Cardiac fibroblast (primary cell): ENCODE data around the gene ATF5.

Experiments used
- DNase-seq, 2 donors: peaks; one replicate each; pipeline versions ENCODE4 v3.0.0 to v3.0.0-alpha.2; 2010; ENCODE audit warnings: low read depth in 2 of 2
- H3K4me3 ChIP-seq, 2 donors: replicated peaks in 1 of 2; 1 replicate in 1 of 2; 2 replicates in 1 of 2; pipeline ENCODE4 v1.5.1; 2011; ENCODE audit warnings: low read depth in 2 of 2, low read length in 2 of 2, mild to moderate bottlenecking in 2 of 2, moderate library complexity in 1 of 2
- CTCF ChIP-seq: IDR thresholded peaks from one replicate; pipeline ENCODE4 v1.5.1; 2011; ENCODE audit warnings: low read depth, mild to moderate bottlenecking, low read length, inconsistent platforms

Gene ATF5

GRCh38 chr19:49908480-49909420 lies 20.3 kb upstream of the ATF5 start:
- no peak for DNase-seq
- TF ChIP-seq CTCF = no peak
- no peak overlapping the region for H3K4me3 ChIP-seq

- no peak overlapping the region for H3K4me3 ChIP-seq
- TF ChIP-seq CTCF = no peak
- no peak for DNase-seq
These were observed 18.8 kb upstream of the ATF5 start for GRCh38 chr19:49910179-49910578.

GRCh38 chr19:49911381-49912145 lies 17.4 kb upstream of the ATF5 start:
- no peak for TF ChIP-seq CTCF
- peak in 1 of 2 donors; percentile 20 for DNase-seq

GRCh38 chr19:49912965-49913685 lies 15.9 kb upstream of the ATF5 start:
- no peak for DNase-seq
- no peak for TF ChIP-seq CTCF
- no peak overlapping the region for H3K4me3 ChIP-seq

More at GRCh38 chr19:49911381-49912145, 17.4 kb upstream of the ATF5 start:
- no peak overlapping the region for H3K4me3 ChIP-seq

GRCh38 chr19:49913720-49914119 lies 15.3 kb upstream of the ATF5 start:
- no peak for TF ChIP-seq CTCF
- DNase-seq = no peak
- no peak overlapping the region for H3K4me3 ChIP-seq

- TF ChIP-seq CTCF = peak; percentile 29
- no peak for DNase-seq
- no peak overlapping the region for H3K4me3 ChIP-seq
These were observed 13.7 kb upstream of the ATF5 start for GRCh38 chr19:49915271-49915670.
